GM20000 (cell line): ENCODE measurements around the gene TSPY4.
"Not testable (repeated sequence)": the region's sequence is repeated elsewhere in the genome, so short reads cannot be mapped to it uniquely, and the experiment has no call there.

Experiments
- DNase-seq: peaks from one replicate; pipeline ENCODE4 v3.0.0; 2012; ENCODE audit warnings: low spot score
- CTCF ChIP-seq: IDR thresholded peaks from 2 replicates; pipeline ENCODE4 v1.5.1; 2012; ENCODE audit warnings: mild to moderate bottlenecking, control low read depth; ENCODE audit errors: extremely low read depth, missing control alignments

TSPY4 gene

GRCh38 chrY:9337164-9337563 lies at the start of gene TSPY4:
Gene TSPY4 (plus strand): TSS chrY:9337464. CDS start chrY:9337510, 46 bp downstream.
- not testable (repeated sequence) for DNase-seq

GRCh38 chrY:9320996-9321395 lies 16.3 kb upstream of the TSPY4 start:
- TF ChIP-seq CTCF: no peak
- DNase-seq: no peak

GRCh38 chrY:9357497-9357896 lies 20.2 kb downstream of the TSPY4 start, which contains the start of gene TSPY8:
Gene TSPY8 (plus strand): TSS chrY:9357797. CDS start chrY:9357843, 46 bp downstream.
- DNase-seq: not testable (repeated sequence)
